ENCODE data around the gene ZEB1.
"Not testable (repeated sequence)": the region's sequence is repeated elsewhere in the genome, so short reads cannot be mapped to it uniquely, and the experiment has no call there.

ZEB1 gene

DNA sequence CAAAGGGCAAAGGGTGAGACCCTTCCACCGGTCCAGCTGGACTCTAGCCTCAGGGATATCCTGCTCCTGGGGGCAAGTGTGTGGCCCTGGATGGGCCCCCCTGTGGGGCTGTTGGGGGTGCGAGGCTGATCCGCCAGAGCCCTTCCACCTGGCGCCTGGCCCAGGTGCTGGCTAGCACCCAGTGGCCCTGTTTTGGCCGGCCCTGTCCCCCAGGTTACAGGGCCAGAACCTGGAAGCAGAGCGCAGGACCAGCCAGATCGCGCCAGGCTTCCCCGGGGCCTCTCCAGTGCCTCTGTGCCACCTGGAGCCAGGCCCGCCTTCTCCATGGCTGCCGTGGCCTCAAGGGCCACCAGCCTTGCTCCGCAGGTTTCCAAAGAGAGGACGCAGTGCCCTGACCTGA lies 45.2 kb downstream of the ZEB1 start:
- H3K9me3 Mint-ChIP-seq: peaks cover 32% of the 10 kb centered on the region
- H3K27ac Mint-ChIP-seq; H3K4me3 Mint-ChIP-seq; H3K27me3 Mint-ChIP-seq; intact Hi-C loops (cut with micrococcal nuclease); H3K36me3 Mint-ChIP-seq (ENCODE audit: low read depth); H3K4me1 Mint-ChIP-seq (ENCODE audit: low read depth): not testable (repeated sequence)

DNA sequence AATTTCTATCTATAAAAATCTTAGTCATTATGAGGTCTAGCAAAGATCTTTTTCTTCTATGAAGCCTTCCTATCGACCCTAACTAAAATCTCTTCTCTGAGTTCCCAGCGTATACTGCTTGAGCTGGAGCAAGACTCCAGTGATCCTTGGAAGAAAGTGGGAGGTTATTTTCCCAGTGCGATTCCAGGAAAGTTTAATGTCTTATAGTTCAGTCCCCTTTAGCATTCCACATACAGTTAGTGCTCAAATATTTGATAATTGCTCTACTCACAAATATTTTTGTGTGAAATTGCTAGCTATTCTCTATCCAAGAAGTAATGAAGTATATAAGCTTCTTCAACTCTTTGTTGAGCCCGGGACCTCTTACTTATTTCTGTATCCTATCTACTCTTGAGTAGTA lies 47.7 kb downstream of the ZEB1 start:
- intact Hi-C loops (cut with micrococcal nuclease): no loop called here
- Mint-ChIP-seq H3K9me3 (peaks cover 25% of the 10 kb centered on the region), H3K27me3 (no peaks in the 10 kb centered on the region), H3K36me3 (ENCODE audit: low read depth) (peaks cover 3% of the 10 kb centered on the region), H3K27ac (no peak overlapping the region), H3K4me3 (no peak overlapping the region), H3K4me1 (ENCODE audit: low read depth) (no peaks in the 10 kb centered on the region)

DNA sequence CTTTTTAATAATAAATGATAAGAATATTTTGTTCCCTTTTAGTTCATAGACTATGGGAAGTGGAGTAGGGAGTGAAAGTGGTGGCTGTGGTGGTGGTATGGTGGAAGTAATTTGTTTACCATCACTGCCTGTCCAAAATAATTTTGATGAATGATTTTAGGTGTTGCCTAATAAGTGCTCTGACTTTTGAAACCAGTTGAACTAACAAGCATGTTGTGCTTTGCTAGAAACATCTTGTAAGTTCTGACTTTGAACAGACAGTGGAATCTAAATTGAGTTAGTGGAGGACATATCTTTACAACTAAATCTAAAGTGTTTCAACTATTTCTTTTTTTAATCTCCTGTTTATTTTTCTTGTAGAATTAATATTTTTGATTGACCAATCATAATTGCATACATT lies 49.7 kb downstream of the ZEB1 start:
- H3K27me3 Mint-ChIP-seq: no peaks in the 10 kb centered on the region
- no peak overlapping the region for H3K27ac Mint-ChIP-seq
- H3K4me3 Mint-ChIP-seq: no peak overlapping the region
- no peaks in the 10 kb centered on the region for H3K36me3 Mint-ChIP-seq (ENCODE audit: low read depth)
- H3K4me1 Mint-ChIP-seq (ENCODE audit: low read depth): no peaks in the 10 kb centered on the region
- H3K9me3 Mint-ChIP-seq: peaks cover 5% of the 10 kb centered on the region
- intact Hi-C loops (cut with micrococcal nuclease): no loop called here

DNA sequence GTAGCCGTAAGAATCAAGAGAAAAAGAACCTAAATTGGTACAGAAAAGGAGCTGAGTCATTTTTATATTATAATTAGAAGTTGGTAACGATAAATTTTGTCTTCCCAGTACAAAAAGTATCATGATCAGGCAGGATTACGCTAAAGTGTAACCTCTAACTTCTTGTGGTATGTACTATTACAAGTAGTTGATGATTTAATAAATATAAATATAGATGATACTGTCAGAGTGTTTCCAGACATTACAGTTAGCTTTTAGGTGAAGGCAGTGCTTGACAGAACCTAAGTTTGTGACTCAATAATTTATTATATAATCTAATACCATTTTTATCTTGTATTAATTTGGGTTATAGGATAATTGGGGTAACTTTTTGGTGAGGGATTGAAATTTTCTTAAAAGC lies 53.4 kb downstream of the ZEB1 start:
- H3K4me3 Mint-ChIP-seq: no peak overlapping the region
- H3K27ac Mint-ChIP-seq: no peak overlapping the region
- H3K27me3 Mint-ChIP-seq: no peaks in the 10 kb centered on the region
- H3K9me3 Mint-ChIP-seq: no peaks in the 10 kb centered on the region
- intact Hi-C loops (cut with micrococcal nuclease): no loop called here
- H3K4me1 Mint-ChIP-seq (ENCODE audit: low read depth): no peaks in the 10 kb centered on the region
- H3K36me3 Mint-ChIP-seq (ENCODE audit: low read depth): no peaks in the 10 kb centered on the region

DNA sequence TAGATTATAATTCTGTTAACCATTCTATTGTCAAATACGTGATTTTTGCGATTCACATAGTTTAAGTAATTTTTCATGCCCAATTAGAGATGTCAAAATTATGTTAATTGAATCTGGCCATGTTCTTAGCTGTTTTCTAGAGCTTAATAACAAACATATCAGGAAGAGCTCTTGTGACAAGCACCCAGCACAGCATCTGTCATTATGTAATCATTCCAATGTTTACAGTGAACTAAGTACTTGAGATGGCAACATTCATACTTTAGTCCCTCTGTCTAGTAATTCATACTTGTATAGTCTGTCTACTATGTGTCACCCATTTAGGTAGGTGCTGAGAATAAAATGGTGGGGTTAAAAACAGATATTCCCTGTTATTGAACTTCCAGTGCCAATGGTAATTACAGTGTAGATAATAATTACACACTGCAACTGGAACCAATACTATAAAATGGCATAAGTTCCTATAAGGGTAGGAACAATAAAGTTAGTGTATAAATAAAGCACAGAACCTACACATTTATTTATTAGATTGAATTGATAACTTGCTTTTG lies 55.2 kb downstream of the ZEB1 start:
- intact Hi-C loops (cut with micrococcal nuclease): no loop called here
- Mint-ChIP-seq H3K4me1 (ENCODE audit: low read depth) (no peaks in the 10 kb centered on the region), H3K36me3 (ENCODE audit: low read depth) (no peaks in the 10 kb centered on the region), H3K27me3 (no peaks in the 10 kb centered on the region), H3K4me3 (no peak overlapping the region), H3K9me3 (no peaks in the 10 kb centered on the region), H3K27ac (no peak overlapping the region)

DNA sequence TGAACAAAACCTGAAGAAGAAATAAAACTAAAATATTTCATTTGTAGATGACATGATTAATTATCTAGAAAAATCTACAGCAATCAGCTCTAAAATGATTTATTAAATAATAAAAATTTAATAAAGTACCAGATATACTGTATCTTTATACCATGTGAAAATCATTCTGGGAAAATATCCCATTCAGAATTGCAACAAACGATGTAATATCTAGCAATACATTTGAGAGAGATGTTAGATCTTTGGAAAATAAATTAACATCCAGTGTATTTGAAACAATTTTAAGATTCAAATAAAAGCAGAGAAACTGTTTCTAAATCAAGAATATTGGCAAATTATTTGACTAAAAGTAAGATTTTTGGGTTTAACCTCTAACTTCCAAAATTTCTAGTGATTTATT lies 62.2 kb downstream of the ZEB1 start:
- no peak overlapping the region for H3K4me3 Mint-ChIP-seq
- no peaks in the 10 kb centered on the region for H3K36me3 Mint-ChIP-seq (ENCODE audit: low read depth)
- H3K27me3 Mint-ChIP-seq: no peaks in the 10 kb centered on the region
- intact Hi-C loops (cut with micrococcal nuclease): no loop called here
- no peaks in the 10 kb centered on the region for H3K9me3 Mint-ChIP-seq
- no peak overlapping the region for H3K27ac Mint-ChIP-seq
- H3K4me1 Mint-ChIP-seq (ENCODE audit: low read depth): no peaks in the 10 kb centered on the region

DNA sequence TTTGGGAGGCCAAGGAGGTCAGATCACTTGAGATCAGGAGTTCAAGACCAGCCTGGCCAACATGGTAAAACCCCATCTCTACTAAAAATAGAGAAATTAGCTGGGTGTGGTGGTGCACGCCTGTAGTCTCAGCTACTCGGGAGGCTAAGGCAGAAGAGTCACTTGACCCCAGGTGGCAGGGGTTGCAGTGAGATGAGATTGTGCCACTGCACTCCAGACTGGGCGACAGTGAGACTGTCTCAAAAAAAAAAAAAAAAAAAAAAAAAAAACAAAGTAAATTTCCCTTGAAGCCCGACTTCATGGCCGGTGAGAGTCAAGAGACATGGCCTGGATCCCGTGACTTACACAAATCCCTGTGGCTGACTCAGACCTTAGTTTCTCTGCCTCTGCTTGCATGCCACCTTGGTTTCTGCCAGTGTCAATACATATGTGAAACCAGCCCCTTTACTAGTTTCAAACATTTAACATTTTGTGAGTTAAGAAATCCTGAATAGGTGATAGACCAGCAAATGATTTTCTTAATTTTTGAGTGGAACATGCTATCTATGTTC lies 62.8 kb downstream of the ZEB1 start:
- Mint-ChIP-seq H3K4me3 (no peak overlapping the region), H3K9me3 (no peaks in the 10 kb centered on the region), H3K27ac (no peak overlapping the region), H3K27me3 (no peaks in the 10 kb centered on the region), H3K36me3 (ENCODE audit: low read depth) (no peaks in the 10 kb centered on the region), H3K4me1 (ENCODE audit: low read depth) (no peaks in the 10 kb centered on the region)
- intact Hi-C loops (cut with micrococcal nuclease): no loop called here

DNA sequence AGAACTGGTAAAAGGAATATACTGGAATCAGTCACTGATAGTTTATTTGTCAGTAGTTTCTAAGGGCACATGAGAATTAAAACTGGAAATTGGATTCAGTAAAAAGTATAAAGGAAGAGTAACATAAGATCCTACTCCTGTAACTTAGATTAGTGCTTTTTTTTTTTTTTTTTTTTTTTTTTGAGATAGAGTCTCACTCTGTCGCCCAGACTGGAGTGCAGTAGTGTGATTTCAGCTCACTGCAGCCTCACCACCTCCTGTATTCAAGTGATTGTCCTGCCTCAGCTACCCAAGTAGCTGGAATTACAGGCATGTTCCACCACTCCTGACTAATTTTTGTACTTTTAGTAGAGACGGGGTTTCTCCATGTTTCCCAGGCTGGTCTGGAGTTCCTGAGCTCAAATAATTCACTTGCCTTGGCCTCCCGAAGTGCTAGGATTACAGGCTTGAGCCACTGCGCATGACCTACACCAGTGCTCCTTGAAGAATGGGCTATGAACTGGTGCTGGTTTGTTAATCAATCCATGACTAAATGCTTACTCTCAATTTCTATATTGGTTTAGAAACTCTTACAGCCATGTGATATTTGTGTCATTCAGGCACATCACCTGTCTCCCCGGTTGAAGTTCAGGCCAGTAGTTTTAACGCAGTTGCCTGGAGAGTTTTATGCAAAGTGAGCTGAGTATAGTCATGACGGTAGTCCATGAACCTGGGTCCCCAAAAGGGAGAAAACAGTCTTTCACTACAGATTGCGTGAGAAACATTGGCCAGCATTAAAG lies 65.0 kb downstream of the ZEB1 start:
- Mint-ChIP-seq H3K27ac (no peak overlapping the region), H3K27me3 (no peaks in the 10 kb centered on the region), H3K4me3 (no peak overlapping the region), H3K4me1 (ENCODE audit: low read depth) (no peaks in the 10 kb centered on the region), H3K36me3 (ENCODE audit: low read depth) (no peaks in the 10 kb centered on the region), H3K9me3 (no peaks in the 10 kb centered on the region)
- intact Hi-C loops (cut with micrococcal nuclease): no loop called here

DNA sequence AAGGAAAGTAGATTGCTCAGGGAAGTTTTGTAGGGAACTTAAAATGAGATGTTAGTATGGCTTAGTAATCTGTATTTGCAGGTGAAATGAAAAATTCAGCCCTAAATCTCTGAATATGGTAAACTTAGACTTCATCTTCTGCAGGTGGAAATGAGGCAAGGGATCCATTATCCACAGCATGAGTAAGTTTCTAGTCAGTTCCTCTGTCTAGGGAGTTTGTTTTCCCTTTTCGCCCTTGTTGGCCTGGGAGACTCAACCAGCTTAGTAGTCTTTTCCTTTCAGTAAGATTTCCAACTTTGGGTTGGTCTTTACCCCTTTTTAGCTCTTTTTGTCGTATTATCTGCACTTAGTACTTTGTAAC lies 65.6 kb downstream of the ZEB1 start:
- no peaks in the 10 kb centered on the region for H3K9me3 Mint-ChIP-seq
- no peaks in the 10 kb centered on the region for H3K36me3 Mint-ChIP-seq (ENCODE audit: low read depth)
- no peak overlapping the region for H3K4me3 Mint-ChIP-seq
- no peak overlapping the region for H3K27ac Mint-ChIP-seq
- H3K4me1 Mint-ChIP-seq (ENCODE audit: low read depth): no peaks in the 10 kb centered on the region
- H3K27me3 Mint-ChIP-seq: no peaks in the 10 kb centered on the region
- intact Hi-C loops (cut with micrococcal nuclease): no loop called here

DNA sequence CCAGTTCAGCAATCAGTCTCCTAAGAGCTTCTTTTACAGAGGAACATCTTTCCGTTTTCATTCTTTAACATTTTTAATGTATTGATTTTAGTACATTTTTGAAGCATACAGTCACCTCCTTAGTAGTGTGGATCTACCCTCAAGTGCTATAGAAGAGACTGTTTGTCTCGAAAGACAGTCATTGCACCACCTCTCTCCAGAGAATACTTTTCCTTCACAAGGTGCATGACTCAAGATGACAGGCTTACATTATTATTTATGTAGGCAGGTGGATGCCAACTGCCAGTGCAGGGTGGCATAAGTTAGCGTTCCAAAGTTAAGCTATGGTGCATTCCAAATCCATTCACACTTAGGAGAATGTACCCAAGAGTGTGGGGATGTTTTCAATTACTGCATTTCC lies 71.8 kb downstream of the ZEB1 start:
- H3K4me1 Mint-ChIP-seq (ENCODE audit: low read depth): no peaks in the 10 kb centered on the region
- H3K4me3 Mint-ChIP-seq: no peak overlapping the region
- no peak overlapping the region for H3K27ac Mint-ChIP-seq
- H3K27me3 Mint-ChIP-seq: no peaks in the 10 kb centered on the region
- no peaks in the 10 kb centered on the region for H3K9me3 Mint-ChIP-seq
- no peaks in the 10 kb centered on the region for H3K36me3 Mint-ChIP-seq (ENCODE audit: low read depth)
- intact Hi-C loops (cut with micrococcal nuclease): no loop called here

DNA sequence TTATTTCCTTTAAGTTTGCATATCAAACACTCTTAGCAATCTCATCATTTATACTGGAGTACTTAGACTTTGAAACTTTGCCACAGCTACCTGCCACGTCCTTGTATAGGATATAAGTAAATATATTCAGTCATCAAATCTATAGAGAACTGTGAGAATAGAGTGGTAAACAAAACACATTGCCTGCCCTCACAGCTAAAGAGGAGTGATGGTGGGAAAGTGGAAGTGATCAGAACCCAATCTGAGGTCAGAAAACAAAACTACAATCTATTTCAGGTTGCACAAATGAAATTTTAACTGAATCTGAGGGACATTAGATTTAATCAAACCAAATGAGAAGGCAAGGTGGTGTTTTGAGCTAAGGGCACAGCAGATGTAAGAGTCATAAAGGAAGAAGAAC lies 74.8 kb downstream of the ZEB1 start:
- Mint-ChIP-seq H3K4me3 (no peak overlapping the region), H3K27me3 (no peaks in the 10 kb centered on the region), H3K4me1 (ENCODE audit: low read depth) (no peaks in the 10 kb centered on the region), H3K9me3 (no peaks in the 10 kb centered on the region), H3K27ac (no peak overlapping the region), H3K36me3 (ENCODE audit: low read depth) (no peaks in the 10 kb centered on the region)
- intact Hi-C loops (cut with micrococcal nuclease): no loop called here

DNA sequence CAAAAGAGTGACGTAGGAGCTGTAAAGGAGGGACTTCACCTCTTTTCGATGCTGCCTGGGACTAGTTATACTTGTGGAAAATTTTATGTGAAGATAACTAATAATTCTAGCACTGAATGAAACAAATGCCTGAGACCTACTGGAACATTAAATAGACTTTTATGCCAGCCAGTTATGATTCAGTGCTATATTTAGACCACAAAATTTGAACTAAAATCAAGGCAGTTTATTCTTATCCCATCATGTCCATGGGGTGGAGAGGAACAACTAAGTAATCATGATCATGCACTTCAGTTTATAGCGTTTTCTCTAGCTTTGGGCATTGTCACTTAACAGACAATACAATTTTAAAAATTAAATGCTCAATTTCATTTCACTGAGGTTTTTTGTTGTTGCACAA lies 76.7 kb downstream of the ZEB1 start:
- no peaks in the 10 kb centered on the region for H3K4me1 Mint-ChIP-seq (ENCODE audit: low read depth)
- H3K27ac Mint-ChIP-seq: no peak overlapping the region
- intact Hi-C loops (cut with micrococcal nuclease): no loop called here
- no peaks in the 10 kb centered on the region for H3K36me3 Mint-ChIP-seq (ENCODE audit: low read depth)
- no peaks in the 10 kb centered on the region for H3K27me3 Mint-ChIP-seq
- no peaks in the 10 kb centered on the region for H3K9me3 Mint-ChIP-seq
- H3K4me3 Mint-ChIP-seq: no peak overlapping the region

DNA sequence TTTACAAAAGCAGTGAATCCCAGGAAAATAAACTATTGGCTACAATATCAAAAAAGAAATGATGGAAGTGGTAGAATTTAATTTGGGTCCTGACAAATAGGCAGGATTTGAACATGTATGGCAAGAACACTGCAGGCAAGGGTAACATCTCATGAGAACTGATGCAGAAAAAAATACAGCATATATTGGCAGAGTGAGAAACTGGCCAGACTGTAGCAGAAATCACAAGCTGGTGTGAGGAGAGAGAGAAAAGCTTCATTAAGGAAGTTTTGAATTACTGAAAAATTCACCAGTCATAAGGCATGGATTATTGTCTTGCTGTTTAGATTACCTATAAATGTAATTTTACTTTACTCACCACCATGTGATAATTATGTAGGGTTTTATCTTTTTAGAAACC lies 77.4 kb downstream of the ZEB1 start:
- H3K9me3 Mint-ChIP-seq: no peaks in the 10 kb centered on the region
- no peak overlapping the region for H3K4me3 Mint-ChIP-seq
- intact Hi-C loops (cut with micrococcal nuclease): no loop called here
- H3K4me1 Mint-ChIP-seq (ENCODE audit: low read depth): no peaks in the 10 kb centered on the region
- no peaks in the 10 kb centered on the region for H3K27me3 Mint-ChIP-seq
- no peak overlapping the region for H3K27ac Mint-ChIP-seq
- no peaks in the 10 kb centered on the region for H3K36me3 Mint-ChIP-seq (ENCODE audit: low read depth)

DNA sequence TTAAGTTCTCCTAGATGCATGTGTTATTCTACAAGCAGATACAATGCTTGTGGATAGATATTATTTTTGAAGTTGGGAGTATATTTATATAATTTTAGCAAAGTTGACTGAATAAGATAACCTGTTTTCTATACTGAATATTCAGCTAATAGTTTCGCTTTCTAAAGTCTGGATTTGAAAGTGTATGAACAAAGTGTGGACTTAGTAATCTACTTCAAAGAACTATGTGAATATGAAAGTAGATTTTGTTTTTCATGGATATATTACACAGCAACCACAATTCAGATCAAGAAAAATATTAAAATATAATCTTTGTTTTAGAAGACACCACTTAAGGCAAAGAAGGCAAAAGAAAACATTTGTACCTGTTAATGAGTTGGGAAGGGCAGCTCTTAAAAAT lies 78.8 kb downstream of the ZEB1 start:
- no peaks in the 10 kb centered on the region for H3K4me1 Mint-ChIP-seq (ENCODE audit: low read depth)
- H3K4me3 Mint-ChIP-seq: no peak overlapping the region
- no peaks in the 10 kb centered on the region for H3K9me3 Mint-ChIP-seq
- intact Hi-C loops (cut with micrococcal nuclease): no loop called here
- H3K27ac Mint-ChIP-seq: no peak overlapping the region
- no peaks in the 10 kb centered on the region for H3K27me3 Mint-ChIP-seq
- no peaks in the 10 kb centered on the region for H3K36me3 Mint-ChIP-seq (ENCODE audit: low read depth)

DNA sequence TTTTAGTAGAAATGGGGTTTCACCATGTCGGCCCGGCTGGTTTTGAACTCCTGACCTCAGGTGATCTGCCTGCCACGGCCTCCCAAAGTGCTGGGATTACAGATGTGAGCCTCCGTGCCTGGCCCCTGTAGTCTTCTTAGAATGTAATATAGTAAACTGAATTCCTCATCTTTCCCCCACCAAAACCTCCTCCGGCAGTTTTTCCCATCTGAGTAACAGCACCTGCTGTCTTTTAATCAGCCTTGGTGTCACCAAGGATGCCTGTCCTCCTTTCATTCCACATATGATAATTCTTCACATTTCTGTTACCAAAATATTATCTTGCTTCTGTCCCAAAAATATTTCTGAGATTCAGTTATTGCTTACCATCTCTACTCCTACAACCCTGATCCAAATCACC lies 80.2 kb downstream of the ZEB1 start:
- Mint-ChIP-seq H3K27me3 (no peaks in the 10 kb centered on the region), H3K36me3 (ENCODE audit: low read depth) (no peaks in the 10 kb centered on the region), H3K4me3 (no peak overlapping the region), H3K9me3 (no peaks in the 10 kb centered on the region), H3K27ac (no peak overlapping the region), H3K4me1 (ENCODE audit: low read depth) (no peaks in the 10 kb centered on the region)
- intact Hi-C loops (cut with micrococcal nuclease): no loop called here
